Endometrial microvascular endothelial cells (primary cell): ENCODE results near the gene ZNF275. TPM values are rescaled to one million over a fixed set of nuclear protein-coding genes. Genes with fewer than 3 reads are reported as not detected.

Experiments
- in situ Hi-C: cut with HindIII; loops from 2 replicates; pipeline ENCODE4 v1.10.0; 2017; ENCODE audit warnings: low sequenced_read_pairs, low pct_unique_long_range_greater_than_20kb; ENCODE audit errors: inconsistent ontology term
- total RNA-seq: library from RNA; depleted of rRNA; stranded (reverse); fragments of >200 nt; gene quantifications from one replicate; pipeline ENCODE4 v1.2.3, GENCODE V29; 2015; ENCODE audit errors: inconsistent ontology term

The ZNF275 gene
- total RNA-seq, 1 donor from 2014 or later = 4.7 TPM

DNA sequence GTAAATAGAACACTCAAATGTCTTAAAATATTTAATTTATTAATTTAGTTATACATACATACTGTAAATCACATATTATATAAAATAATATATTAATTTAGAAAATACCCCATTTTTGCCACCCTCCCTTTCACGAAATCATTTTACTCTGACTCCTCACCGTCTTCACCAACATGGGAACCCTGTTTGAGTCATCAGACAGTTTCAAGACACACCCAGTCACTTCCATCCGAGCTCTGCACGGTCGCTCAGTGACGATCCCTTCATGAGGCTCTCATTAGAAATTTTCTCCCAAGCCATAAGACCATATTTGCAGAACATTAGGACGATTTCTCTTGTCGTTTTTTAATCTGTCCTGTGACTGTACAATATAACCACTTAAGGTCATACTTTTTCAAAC lies 14.5 kb downstream of the ZNF275 start:
- in situ Hi-C loops = no loop called here

DNA sequence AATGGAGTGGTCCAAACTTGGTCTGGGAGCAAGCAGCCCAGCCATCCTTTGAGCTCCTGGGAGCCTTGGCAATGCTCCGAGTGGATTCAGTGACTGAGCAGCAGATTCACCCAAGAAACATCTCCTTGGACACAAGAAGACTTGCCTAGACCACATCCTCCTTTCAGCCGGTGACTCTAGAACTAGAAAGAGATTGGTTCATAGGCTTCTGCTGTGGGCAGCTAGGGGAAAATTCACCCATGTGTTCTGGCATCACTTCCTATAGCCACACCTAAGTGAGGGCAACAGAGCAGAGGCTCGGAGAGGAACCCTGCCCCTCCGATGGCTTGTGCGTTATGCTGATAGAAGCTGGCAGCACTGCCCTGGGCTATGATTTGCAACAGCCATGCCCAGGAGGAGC lies 16.0 kb downstream of the ZNF275 start:
- in situ Hi-C loops = no loop called here

DNA sequence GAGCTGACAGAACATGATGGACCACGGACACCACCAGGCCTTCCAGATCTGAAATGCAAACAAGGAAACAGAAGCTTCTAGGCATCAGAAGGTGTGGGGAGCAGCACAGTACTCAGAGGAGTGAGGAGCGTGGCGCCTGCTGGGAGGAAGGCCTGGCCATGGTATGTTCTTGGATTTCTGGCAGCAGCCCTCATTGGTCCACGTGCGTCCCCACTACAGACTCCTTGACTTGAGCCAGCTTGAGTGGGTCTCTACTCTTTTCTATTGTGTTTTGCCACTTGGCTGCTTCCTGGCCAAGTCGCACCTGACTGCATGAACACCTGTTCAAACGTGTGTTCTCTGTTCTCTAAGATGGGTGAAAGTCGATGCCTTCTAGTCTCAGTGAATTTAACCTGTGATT lies 18.0 kb downstream of the ZNF275 start:
- in situ Hi-C loops = no loop called here

DNA sequence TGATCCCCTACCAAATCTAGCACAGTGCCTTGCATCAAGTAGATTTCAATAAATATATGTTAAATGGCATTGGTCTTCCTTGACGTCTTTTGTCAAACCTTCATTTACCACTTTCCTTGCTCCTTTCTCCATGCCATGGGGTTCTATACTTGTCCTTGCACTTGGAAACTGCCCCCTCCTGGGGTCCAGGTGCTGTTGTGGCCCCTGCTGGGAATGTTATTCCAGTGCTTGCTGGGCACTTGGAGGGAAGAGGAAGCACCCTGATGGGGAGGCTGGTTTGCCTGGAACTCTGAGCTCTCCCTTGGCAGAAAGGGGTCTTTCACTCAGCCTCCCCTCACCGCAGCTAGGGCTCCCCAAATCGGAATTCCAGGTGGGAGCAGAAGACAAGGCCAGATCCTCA lies 18.9 kb downstream of the ZNF275 start:
- in situ Hi-C loops = no loop called here

DNA sequence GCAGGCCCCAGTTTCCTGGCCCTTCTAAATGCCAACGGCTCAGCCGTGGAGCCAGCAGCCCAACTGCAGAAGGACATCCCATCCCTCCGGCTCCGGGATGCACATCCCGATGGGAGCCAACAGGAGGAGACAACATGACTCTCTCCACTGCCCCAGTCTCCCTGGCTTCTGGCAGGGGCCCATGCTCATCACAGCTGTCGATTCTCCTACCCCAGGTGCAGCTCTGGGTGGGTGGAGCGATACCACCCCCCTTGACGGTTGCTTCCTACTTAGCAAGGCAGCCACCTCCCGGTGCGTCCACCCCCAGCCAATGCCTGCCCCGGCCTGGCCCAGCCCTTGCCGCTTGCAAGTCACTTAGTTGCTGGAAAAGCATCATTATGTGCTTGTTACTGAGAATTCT lies 19.5 kb downstream of the ZNF275 start:
- in situ Hi-C loops = no loop called here

DNA sequence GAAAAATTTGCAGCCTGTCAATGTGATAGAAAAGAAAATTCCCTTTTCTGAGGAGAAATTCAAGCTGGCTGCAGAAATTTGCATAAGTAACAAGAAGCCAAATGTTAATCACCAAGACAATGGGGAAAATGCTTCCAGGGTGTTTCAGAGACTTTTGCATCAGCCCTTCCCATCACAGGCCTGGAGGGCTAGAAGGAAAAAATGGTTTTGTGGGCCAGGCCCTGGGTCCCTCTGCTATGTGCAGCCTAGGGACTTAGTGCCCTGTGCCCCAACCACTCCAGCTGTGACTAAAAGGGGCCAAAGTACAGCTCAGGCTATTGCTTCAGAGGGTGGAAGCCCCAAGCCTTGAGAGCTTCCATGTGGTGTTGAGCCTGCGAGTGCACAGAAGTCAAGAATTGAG lies 23.9 kb downstream of the ZNF275 start:
- in situ Hi-C loops = no loop called here

DNA sequence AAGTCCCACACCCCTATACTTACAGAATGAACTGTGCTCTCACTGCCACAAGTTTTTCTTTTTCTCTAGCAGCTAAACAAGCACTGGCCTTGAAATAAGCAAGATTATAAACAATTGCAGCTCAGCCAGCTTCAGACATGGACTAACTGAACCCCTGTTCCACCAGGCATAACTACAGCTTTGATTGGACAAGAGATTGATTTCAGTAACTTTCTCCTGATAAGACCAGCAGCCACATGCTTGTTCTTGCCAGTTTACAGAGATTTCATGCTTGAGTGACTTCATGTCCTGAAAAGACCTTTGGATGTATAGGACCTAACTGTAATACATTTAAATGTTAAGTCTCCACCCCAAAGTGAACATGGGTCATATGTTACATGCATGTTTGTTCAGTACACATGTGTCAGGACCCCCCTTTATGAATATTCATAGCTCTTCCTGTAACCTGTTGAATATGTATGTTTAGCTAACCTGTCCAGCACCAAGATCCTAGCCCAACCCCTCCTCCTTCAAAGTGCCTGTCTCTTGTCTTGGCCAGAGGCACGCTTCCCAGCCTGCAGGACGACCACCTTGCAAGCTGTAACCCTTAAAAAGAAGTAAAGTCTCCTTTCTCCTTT lies 27.9 kb downstream of the ZNF275 start:
- in situ Hi-C loops = no loop called here

DNA sequence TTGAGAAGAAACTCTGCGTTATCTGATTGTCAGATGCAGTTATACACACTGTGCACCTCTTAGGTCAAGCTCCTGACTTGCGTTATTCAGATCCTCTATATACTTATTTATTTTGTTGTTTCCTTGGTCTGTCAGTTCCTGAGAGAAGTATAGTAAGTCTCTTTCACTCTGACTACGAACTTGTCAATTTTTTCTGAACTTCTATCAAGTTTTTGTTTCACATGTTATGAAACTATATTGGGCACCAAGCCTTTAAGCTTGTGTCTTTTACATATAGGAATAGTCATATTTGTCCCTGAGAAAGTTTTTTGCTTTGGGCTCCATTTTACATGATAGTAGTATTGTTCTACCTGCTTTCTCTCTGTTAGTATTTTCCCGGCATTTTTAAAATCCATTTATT lies 31.7 kb downstream of the ZNF275 start:
- in situ Hi-C loops = no loop called here

DNA sequence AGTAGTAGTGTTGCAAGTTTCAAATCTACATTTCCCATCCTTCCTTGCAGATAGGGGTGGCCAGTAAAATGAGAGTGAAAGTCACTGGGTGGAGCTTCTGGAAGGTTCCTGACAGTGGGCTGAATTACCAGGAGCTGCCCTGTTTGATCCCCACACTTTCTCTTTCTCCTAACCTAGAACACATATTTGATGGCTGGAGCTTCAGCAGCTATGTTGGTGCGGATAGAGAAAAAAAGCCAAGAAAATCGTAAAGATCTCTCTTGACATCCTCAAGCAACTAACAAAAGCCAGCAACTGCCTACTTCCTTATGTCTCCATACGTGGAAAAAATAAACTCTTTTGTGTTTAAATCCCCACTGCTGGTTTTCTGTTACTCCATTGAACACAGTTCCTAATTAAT lies 32.2 kb downstream of the ZNF275 start:
- in situ Hi-C loops = no loop called here

DNA sequence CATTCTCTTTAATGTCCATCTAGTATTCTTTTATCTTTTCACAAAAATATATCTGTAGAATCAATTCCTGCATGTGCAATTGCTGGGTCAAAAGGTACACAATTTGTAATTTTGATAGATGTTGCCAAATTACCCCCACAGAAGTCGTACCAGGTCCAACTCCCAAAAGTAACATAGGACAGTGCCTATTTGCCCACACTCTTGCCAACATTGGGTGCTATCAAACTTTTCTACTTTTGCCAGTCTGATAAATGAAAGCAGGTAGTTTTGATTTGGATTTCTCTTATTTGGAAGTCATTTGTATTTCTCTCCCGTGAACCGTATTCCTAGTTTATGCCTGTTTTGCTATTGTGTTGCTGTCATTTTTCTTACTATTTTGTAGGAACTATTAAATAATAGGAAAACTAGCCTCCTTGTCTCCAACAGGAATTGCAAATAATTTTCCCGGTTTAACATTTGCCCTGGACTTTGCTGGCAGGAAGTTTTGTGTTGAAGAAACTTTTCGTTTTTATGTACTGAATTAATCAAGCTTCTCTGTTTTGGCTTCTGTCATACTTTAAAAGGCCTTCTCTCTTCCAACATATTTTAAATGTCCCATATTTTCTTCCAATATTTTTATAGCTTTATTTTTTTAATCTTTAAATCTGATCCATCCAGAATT lies 33.1 kb downstream of the ZNF275 start:
- in situ Hi-C loops = no loop called here

DNA sequence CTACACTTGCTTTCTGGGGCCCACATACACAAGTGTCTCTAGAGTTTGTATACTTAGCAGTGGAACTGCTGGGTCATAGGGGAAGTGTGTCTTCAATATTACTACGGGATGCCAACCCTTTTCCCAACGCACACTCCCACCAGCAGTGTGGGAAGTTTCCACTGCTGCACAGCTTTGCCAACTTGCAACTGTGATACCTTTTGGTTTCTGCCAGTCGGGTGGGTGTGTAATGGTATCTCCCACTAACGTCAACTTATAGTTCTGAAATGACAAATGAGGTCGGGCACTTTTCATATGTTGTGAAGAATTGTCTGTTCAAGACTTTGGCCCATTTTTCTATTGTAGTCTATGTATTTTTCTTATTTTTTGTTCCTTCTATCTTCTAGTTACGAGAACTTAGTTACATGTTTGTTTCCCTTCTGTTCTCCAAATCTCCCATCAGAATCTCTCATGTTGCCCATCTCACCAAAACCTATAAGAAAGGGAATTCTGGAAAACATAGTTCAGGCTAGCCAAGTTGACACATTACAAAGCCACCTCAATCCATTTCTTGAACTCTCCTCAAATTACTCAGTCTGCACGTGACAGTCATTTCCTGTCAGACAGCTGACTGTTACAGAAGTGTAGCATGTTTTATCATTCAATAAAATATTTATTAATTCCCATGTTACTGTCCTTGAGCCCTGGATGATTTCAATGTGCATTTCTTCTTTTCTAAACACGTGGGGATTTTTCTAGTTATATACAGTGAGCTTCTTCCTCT lies 36.5 kb downstream of the ZNF275 start:
- in situ Hi-C loops = no loop called here

DNA sequence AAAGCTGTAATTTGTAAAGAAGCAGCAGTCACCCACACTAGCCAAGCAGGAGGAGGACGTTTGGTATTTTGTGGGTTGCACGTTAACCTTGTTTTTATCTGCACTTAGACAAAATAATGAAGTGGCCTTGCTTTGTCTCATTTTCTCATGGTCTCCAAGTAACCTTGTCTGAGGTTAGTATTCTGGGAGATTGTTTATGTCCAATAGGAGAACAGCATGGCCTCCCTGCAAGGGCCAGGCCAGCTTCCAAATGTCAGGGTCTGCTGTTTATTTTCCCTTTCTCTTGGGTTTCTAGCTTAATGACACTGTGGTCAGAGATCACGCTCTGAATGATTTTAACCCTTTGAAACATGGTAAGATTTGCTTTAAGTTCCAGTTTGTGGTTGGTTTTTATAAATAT lies 37.3 kb downstream of the ZNF275 start:
- in situ Hi-C loops = no loop called here

DNA sequence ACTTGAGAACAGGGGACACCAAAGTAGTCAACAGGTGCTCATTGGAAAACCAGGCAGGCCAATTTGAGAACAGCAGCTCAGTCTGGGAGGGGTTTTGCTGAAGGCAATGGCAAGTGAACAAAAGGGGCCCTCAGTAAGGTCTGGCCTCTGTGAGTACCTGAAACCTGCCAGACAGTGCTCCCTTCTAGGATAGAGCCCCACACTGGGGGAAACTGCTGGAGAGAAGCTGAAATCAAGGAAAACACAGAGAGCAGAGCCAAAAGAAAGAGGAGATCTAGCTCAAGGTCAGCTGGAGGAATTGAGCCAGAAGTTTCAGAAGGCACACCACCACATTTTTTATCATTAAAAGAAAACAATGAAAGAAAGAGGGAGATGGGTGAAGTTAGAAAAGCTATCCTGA lies 39.0 kb downstream of the ZNF275 start:
- in situ Hi-C loops = no loop called here

DNA sequence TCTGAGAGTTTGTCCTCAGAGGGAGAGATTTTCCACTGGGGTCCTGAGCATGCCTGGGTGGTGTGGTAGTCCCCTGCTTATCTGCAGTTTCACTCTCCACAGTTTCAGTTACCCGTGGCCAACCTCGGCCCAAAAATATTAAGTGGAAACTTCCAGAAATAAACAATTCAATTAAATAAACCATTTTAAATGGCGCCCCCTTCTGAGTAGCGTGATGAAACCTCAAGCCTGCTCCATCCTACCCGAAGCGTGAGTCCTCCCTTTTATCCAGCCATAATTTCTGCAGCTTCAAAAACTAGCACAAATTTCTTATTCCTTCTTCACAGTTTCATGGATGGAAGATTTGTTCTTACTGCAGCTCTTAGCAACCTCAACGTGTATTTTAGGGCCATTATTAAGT lies 40.5 kb downstream of the ZNF275 start:
- in situ Hi-C loops = no loop called here

DNA sequence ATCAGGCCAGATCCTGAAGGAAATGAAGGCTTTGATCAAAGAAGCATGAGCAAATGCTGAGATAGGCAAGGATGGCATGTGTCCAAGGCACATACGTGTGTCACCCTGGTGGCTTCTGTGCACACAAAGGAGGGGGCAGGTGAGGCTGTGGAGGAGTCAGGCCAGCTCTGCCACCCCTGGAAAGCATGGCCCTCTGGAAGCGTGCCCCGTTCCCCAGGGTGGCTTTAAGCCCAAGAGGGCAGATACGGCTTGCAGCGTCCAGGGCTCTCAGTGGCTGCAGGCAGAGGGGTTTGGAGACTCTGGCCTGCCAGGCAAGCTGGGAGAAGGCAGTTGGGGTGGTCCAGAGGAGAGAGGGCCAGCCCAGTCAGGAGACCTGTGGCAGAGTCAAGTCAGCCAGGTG lies 41.6 kb downstream of the ZNF275 start:
- in situ Hi-C loops = no loop called here

DNA sequence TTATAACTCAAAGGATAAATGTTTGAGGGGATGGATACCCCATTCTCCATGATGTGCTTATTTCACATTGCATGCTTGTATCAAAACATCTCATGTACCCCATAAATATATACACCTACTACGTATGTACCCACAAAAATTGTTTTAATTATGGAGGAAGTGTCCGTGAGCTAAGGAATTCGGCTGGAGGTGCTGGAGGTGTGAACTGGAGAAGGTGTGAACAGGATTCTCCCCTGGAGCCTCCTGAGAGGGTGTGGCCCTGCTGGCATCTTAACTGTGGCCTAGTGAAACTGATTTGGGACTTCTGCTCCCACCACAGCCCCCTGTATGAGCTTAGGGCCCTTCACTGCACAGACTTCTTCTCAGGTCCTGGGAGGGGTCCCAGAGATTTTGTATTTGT lies 43.8 kb downstream of the ZNF275 start:
- in situ Hi-C loops = no loop called here

DNA sequence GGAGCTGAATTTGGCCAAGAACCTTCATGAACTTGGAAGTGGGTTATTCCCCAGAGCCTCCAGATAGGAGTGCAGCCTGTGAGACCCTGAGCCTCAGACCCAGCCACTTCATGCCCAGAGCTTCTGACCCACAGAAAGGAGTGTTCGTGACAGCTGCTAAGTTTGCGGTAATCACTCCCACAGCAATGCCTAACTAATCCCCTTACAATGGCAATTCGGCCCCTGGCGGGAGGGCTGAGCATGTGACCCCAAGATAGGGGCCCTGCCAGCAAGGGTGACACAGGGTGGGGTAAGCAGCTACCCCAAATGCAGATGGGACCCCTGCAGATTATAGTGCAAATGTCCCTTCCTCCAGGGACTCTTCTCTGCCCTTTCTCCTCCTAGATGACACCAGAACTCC lies 44.7 kb downstream of the ZNF275 start:
- in situ Hi-C loops = no loop called here

DNA sequence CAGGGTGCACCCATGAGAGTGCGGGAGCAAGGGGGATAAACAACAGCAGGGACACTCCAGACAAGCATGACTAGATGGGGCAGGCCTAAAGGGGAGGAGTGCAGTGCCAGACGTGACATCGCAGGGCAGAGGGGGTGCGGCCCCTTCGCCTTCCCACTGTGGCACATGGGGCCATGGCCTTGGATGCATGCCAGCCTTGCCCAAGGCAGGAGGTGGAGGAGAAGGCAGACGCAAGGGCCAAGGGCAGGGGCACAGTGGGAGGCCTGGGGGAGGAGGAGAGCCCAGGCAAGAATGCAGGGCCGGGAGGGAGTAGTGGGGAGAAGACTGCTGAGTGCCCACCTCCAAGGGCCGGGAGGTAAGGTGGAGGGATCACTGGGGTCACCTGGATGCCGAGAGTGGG lies 45.6 kb downstream of the ZNF275 start:
- in situ Hi-C loops = no loop called here

DNA sequence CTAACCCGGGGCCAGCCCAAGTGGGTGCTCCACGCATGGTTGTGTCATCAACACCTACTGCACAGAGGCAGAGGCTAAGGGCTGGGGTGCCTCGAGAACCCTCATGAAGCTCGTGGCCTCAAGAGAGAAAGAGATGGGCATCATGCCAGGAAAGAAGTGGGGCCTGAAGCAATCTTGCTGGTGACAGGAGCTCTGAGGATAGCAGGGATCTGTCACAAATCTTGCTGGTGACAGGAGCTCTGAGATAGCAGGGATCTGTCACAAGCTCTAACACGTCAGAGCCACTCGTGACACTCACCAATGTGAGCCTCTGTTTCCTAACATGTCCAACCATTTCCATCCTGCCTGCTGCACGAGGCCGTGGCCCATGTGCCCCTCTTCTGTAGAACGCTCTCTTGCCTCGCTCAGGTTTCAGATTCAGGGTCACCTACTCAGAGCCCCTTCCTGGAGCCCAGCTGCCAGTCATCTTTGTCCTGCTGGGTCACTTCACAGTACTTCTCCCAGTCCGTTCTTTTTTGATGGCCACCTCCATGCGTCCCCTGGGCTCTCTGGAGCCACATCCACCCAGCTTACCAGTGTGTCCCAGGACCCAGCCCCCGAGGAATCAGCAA lies 46.1 kb downstream of the ZNF275 start:
- in situ Hi-C loops = no loop called here

DNA sequence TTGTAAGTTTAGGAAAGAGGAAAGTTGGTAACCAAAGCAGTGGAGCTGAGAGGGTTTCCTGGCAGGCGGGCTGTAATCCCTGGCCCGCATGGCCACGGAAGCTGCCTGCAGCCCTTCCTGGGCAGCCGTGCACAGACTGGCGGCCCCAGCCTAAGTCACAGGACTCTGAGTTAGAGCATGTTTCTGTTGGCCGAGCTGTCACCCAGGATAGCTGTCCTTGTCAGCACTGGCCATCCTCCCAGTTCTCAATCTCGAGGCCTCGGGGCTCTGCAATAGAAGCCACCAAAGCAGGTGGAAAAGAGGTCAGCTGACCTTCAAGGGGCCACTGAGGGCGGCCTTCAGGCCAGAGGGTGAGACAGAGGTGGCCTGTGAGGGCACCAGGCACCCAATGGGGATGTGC lies 46.7 kb downstream of the ZNF275 start:
- in situ Hi-C loops = no loop called here
